Left lung (tissue), 10 donors: ENCODE results near the gene CES3. TPM values are rescaled to one million over a fixed set of nuclear protein-coding genes. Genes with fewer than 3 reads are reported as not detected.

Experiments
- ATAC-seq: fragments of 200-7000 bp; cut with Tn5 transposase; one replicate; pipeline ENCODE4 v1.9.1; 2020; ENCODE audit warnings: moderate library complexity
- DNase-seq, 4 donors: peaks; one replicate each; pipeline ENCODE4 v3.0.0-alpha.2; 2013 to 2020
- H3K27ac ChIP-seq, 2 donors: fragments of 200-600 bp; sonication (generic) in 1 of 2; one replicate each; pipeline versions ENCODE4 v1.5.0 to v1.8.0; 2020 to 2021
- H3K27me3 ChIP-seq, 2 donors: fragments of 200-600 bp; sonication (generic) in 1 of 2; one replicate each; pipeline versions ENCODE4 v1.5.0 to v1.8.0; 2020 to 2021
- H3K36me3 ChIP-seq, 2 donors: fragments of 200-600 bp; sonication (generic) in 1 of 2; one replicate each; pipeline versions ENCODE4 v1.5.0 to v1.8.0; 2020 to 2021
- H3K4me1 ChIP-seq, 2 donors: fragments of 200-600 bp; one replicate each; pipeline ENCODE4 v1.8.0; 2021
- H3K4me3 ChIP-seq, 2 donors: fragments of 200-600 bp; sonication (generic) in 1 of 2; one replicate each; pipeline versions ENCODE4 v1.5.0 to v1.8.0; 2020 to 2021; ENCODE audit warnings: mild to moderate bottlenecking in 1 of 2
- H3K9me3 ChIP-seq, 2 donors: fragments of 200-600 bp; sonication (generic) in 1 of 2; one replicate each; pipeline versions ENCODE4 v1.5.0 to v1.8.0; 2020 to 2021
- intact Hi-C, 2 donors: fragments of 100-400 bp; cut with DNase I; formaldehyde crosslinking; loops; one replicate each; pipeline versions ENCODE4 v1.11.2 to v1.14.2; 2022
- polyA plus RNA-seq, 6 donors: library from polyadenylated mRNA; unstranded; fragments of 120-200 nt; gene quantifications; one replicate each; pipeline ENCODE4 v1.2.1, GENCODE V29; 2013; ENCODE audit not compliant: insufficient read length in 6 of 6
- total RNA-seq, 2 donors: library from RNA; stranded (reverse); fragmentation: NEBNext Ultra II Directional; extraction: Animal tissue kit (Norgen Biotek cat#: 25700); gene quantifications; one replicate each; pipeline ENCODE4 v1.2.1, GENCODE V29; 2021
- TF ChIP-seq, protein P1 (sequence below), 2 donors: fragments of 200-600 bp; sonication (generic) in 1 of 2; IDR thresholded peaks; one replicate each; pipeline versions ENCODE4 v1.5.0 to v1.8.0; 2021; ENCODE audit warnings: antibody characterized with exemption in 2 of 2
- donor health status: DM: no; HTN: yes; CAD: no.
- donor health status: DM: no; HTN: no; CAD: no.

CES3 gene
- total and polyA plus RNA-seq, 8 donors, result 0.79 to 5.3 (median 4.2) TPM

DNA sequence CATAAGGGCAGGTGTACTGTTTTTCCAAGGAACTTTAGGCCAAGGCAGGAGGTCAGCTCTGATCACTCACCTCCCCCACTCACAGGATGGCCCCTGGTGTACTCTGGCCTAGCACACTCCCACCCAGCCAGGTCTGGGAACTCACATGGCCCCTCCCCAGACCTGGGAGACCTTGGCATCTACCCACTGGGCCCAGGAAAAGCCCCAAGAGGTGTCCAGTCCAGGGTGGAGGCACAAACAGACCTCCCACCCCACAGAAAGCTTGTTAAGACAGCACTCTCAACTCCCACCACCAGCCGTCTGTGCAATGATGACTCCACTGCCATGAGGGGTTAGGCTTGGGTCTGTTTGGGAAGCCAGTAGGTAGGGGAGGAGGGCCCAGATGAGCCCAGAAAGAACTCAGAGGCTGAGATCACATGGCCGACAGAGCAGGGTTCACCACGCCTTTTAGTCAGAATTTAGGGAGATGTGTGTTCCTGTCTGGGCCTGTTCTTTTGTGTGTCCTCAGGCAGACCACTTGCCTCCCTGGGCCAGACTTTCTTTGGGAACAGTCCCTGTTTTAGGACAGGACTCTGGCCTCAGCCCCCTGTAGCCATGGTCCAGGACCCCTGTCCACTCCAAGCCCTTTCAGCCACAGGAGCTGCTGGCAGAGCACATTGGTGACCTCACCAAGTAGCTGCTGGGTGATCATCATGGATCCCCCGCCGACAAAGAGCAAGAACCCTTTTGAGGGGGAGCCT is 55.8 kb downstream of the CES3 start:
- intact Hi-C loops, result loop anchor here in 1 of 2 donors (10.0 kb wide), 1 partner anchor 138 kb away; the partner anchor contains the start of genes B3GNT9, FBXL8 and TRADD
- peak in 1 of 4 donors; percentile 19 for DNase-seq
- no peak for ATAC-seq
- TF ChIP-seq, protein P1, sequence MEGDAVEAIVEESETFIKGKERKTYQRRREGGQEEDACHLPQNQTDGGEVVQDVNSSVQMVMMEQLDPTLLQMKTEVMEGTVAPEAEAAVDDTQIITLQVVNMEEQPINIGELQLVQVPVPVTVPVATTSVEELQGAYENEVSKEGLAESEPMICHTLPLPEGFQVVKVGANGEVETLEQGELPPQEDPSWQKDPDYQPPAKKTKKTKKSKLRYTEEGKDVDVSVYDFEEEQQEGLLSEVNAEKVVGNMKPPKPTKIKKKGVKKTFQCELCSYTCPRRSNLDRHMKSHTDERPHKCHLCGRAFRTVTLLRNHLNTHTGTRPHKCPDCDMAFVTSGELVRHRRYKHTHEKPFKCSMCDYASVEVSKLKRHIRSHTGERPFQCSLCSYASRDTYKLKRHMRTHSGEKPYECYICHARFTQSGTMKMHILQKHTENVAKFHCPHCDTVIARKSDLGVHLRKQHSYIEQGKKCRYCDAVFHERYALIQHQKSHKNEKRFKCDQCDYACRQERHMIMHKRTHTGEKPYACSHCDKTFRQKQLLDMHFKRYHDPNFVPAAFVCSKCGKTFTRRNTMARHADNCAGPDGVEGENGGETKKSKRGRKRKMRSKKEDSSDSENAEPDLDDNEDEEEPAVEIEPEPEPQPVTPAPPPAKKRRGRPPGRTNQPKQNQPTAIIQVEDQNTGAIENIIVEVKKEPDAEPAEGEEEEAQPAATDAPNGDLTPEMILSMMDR (IDR thresholded peaks at IDR 0.05), result no peak
- Histone ChIP-seq H3K4me1 (peaks cover 5 to 17% of the 10 kb centered on the region in 2 donors), H3K4me3 (no peak overlapping the region), H3K9me3 (no peaks in the 10 kb centered on the region), H3K27ac (no peak overlapping the region), H3K36me3 (no peaks in the 10 kb centered on the region), H3K27me3 (peaks cover 0 to 38% of the 10 kb centered on the region in 2 donors)

DNA sequence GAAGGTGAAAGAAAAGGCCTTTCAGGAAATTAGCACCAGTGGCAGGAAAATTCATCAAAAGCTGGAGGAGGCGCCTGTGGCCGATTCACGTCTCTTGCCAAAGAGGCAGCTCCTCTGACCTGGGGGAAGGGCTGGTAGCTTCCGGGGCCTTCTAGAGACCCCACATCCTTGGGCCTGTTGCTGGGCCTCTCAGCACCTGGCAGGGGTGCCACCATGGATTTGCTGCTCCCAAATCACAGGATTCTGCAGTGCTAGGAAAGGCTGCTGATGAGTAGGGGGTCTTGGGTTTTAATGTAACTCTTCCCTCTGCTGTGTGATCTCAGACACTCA is 56.3 kb downstream of the CES3 start:
- intact Hi-C loops, result loop anchor here in 1 of 2 donors (10.0 kb wide), 1 partner anchor 137 kb away; the partner anchor contains the start of genes B3GNT9, FBXL8 and TRADD
- H3K36me3 ChIP-seq, result no peaks in the 10 kb centered on the region
- peaks cover 5 to 17% of the 10 kb centered on the region in 2 donors for H3K4me1 ChIP-seq
- TF ChIP-seq, protein P1 (IDR thresholded peaks at IDR 0.05), result no peak
- H3K27me3 ChIP-seq, result peaks cover 0 to 33% of the 10 kb centered on the region in 2 donors
- ATAC-seq, result no peak
- H3K4me3 ChIP-seq, result no peak overlapping the region
- H3K9me3 ChIP-seq, result no peaks in the 10 kb centered on the region
- H3K27ac ChIP-seq, result no peak overlapping the region
- DNase-seq, result peak in 1 of 4 donors; percentile 17

DNA sequence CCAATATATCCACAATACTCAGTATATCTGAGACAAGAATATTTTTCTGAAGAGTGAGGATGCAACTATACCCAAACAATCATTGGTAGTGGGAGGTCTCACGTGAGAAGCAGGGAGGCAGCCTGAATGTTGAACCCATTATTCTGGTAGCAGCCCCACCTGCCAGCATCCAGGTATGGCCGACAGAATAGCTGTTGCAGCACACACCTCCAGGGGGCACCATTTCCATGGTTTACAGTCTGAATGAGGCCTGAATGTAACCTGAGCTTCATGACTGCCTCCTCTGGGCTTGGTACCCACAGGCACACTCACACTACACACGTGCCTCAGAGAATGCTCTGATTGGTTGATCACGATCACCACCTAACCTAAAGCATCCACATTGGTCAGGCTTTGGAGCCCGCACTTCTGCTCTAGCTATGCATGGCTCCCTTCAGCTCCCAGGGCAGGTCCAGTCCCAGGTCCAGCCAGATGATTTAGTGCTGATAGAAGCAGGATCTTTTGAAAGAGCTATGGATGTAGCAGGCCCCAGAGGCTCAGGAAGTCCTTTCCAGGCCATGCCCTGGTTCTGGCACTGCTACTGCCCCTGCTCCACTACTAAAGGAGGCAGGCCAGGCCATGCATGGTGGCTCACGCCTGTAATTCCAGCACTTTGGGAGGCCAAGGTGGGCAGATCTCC is 56.9 kb downstream of the CES3 start:
- DNase-seq, result peak in 3 of 4 donors; percentile 18 to 77 (median 72)
- intact Hi-C loops, result loop anchor here in 1 of 2 donors (10.0 kb wide), 1 partner anchor 137 kb away; the partner anchor contains the start of genes B3GNT9, FBXL8 and TRADD
- Histone ChIP-seq H3K27ac (no peak overlapping the region), H3K4me1 (peaks cover 5 to 17% of the 10 kb centered on the region in 2 donors), H3K9me3 (no peaks in the 10 kb centered on the region), H3K27me3 (peaks cover 0 to 27% of the 10 kb centered on the region in 2 donors), H3K4me3 (no peak overlapping the region), H3K36me3 (no peaks in the 10 kb centered on the region)
- peak; percentile 94 for ATAC-seq
- TF ChIP-seq, protein P1 (IDR thresholded peaks at IDR 0.05), result peak; percentile 46 to 83

DNA sequence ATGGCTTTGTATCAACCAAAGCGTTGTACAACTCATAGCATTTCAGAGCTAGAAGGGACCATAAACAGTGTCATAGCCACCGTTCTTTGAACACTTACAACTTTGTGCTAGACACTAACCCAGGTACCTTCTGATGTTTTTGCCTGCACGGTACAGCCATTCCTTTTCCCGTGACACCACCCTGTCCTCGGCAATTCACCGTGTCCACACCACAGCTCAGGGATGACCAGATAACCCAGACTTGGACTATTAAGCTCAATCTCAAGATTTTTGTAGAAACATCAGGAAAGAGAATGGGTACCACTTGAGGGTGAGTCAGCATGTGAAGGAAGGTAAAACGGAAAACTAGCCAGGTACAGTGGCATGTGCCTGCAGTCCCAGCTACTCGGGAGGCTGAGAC is 58.1 kb downstream of the CES3 start:
- H3K9me3 ChIP-seq, result no peaks in the 10 kb centered on the region
- no peak for ATAC-seq

More for the DNA sequence above, 58.1 kb downstream of the CES3 start:
- DNase-seq, result no peak
- Histone ChIP-seq H3K27ac (no peak overlapping the region), H3K4me1 (peaks cover 0 to 8% of the 10 kb centered on the region in 2 donors), H3K36me3 (no peaks in the 10 kb centered on the region), H3K27me3 (peaks cover 0 to 15% of the 10 kb centered on the region in 2 donors), H3K4me3 (no peak overlapping the region)
- intact Hi-C loops, result loop anchor here in 1 of 2 donors (10.0 kb wide), 1 partner anchor 136 kb away; the partner anchor contains the start of genes B3GNT9, FBXL8 and TRADD
- TF ChIP-seq, protein P1 (IDR thresholded peaks at IDR 0.05), result no peak
